AG04450 (cell line): Measurements from ENCODE around the gene NHS. TPM values are rescaled to one million over a fixed set of nuclear protein-coding genes. Genes with fewer than 3 reads are reported as not detected.
A peak's percentile ranks its signal among the peaks of the same experiment; 100 is the strongest.

Experiments
- CTCF ChIA-PET: fragments of 300-600, 350-600 bp; formaldehyde crosslinking; extraction: SDS; loops from one replicate; lab custom pipeline; 2022; ENCODE audit warnings: antibody characterized with exemption, inconsistent platforms; lab: Charles Lee
- POLR2A ChIA-PET: fragments of 350-600 bp; formaldehyde crosslinking; extraction: SDS; loops from one replicate; lab custom pipeline; 2021; ENCODE audit warnings: antibody characterized with exemption, inconsistent platforms; lab: Yijun Ruan, JAX
- DNase-seq: peaks from one replicate; pipeline ENCODE4 v3.0.0-alpha.2; 2011; ENCODE audit warnings: low read depth, low spot score
- H3K27ac ChIP-seq: one replicate; pipeline ENCODE4 v1.5.1; 2012; ENCODE audit warnings: low read depth, low read length, control low read depth
- H3K27me3 ChIP-seq: one replicate; pipeline ENCODE4 v1.6.0; 2012; ENCODE audit warnings: low read length; ENCODE audit not compliant: control insufficient read depth, insufficient read depth
- H3K4me3 ChIP-seq: 2 replicates; pipeline ENCODE4 v1.5.1; 2011; ENCODE audit warnings: mild to moderate bottlenecking, low read depth, low read length, control low read depth
- H3K9me3 ChIP-seq: 2 replicates; pipeline ENCODE4 v1.5.1; 2012; ENCODE audit warnings: low read length; ENCODE audit not compliant: control insufficient read depth, insufficient read depth
- CTCF ChIP-seq: IDR thresholded peaks from 2 replicates; pipeline ENCODE4 v1.5.1; 2011; ENCODE audit warnings: low read depth, low read length, control low read depth, inconsistent platforms
- polyA plus RNA-seq: library from polyadenylated mRNA; depleted of rRNA; stranded (reverse); fragments of >200 nt; gene quantifications from 2 replicates; pipeline ENCODE4 v1.2.3, GENCODE V29; 2011

NHS gene
- polyA plus RNA-seq, 1 experiment, result 2.0 TPM

GRCh38 chrX:17736856-17737709 lies 362.1 kb downstream of the NHS start, which contains the start of gene SCML1:
SCML1 (plus strand) TSS chrX:17737493; CDS start chrX:17744187, 6,694 bp downstream.
- H3K9me3 ChIP-seq, result no peaks in the 10 kb centered on the region
- H3K4me3 ChIP-seq, result peak within 1 kb of the TSS; percentile 77
- H3K27ac ChIP-seq, result peak within 1 kb of the TSS; percentile 82
- H3K27me3 ChIP-seq, result no peaks in the 10 kb centered on the region
- ChIA-PET CTCF (interaction anchor here (0.6 kb wide), 2 partner anchors 495 to 645 kb away, joined by 3 read pairs; no protein-coding TSS in a partner anchor), POLR2A (interaction anchor here (0.7 kb wide), 1 partner anchor 132 kb away, joined by 5 read pairs; no protein-coding TSS in a partner anchor)
- TF ChIP-seq CTCF, result no peak
- peak; percentile 94 for DNase-seq

- POLR2A ChIA-PET, result no interaction called here
- H3K9me3 ChIP-seq, result no peaks in the 10 kb centered on the region
Observed at GRCh38 chrX:17737710-17737985, 362.6 kb downstream of the NHS start.

GRCh38 chrX:17737986-17738713 lies 363.1 kb downstream of the NHS start:
- POLR2A ChIA-PET, result interaction anchor here (0.7 kb wide), 1 partner anchor 61 kb away, joined by 3 read pairs; no protein-coding TSS in a partner anchor
- Histone ChIP-seq H3K27me3 (no peaks in the 10 kb centered on the region), H3K4me3 (peak overlapping the region; percentile 77), H3K27ac (peak overlapping the region; percentile 82), H3K9me3 (no peaks in the 10 kb centered on the region)
- CTCF ChIA-PET, result no interaction called here
- no peak for DNase-seq
- TF ChIP-seq CTCF, result no peak

More at GRCh38 chrX:17737710-17737985, 362.6 kb downstream of the NHS start:
- no peak for DNase-seq
- TF ChIP-seq CTCF, result no peak
- Histone ChIP-seq H3K27me3 (no peaks in the 10 kb centered on the region), H3K4me3 (peak overlapping the region; percentile 77), H3K27ac (peak overlapping the region; percentile 82)
- CTCF ChIA-PET, result interaction anchor here (0.6 kb wide), 1 partner anchor 646 kb away, joined by 3 read pairs; no protein-coding TSS in a partner anchor

GRCh38 chrX:17738737-17739535 lies 363.9 kb downstream of the NHS start:
- ChIA-PET CTCF (no interaction called here), POLR2A (no interaction called here)
- DNase-seq, result no peak
- TF ChIP-seq CTCF, result no peak
- Histone ChIP-seq H3K9me3 (no peaks in the 10 kb centered on the region), H3K4me3 (peak overlapping the region; percentile 77), H3K27ac (peak overlapping the region; percentile 65), H3K27me3 (no peaks in the 10 kb centered on the region)
